Activated naive CD8-positive, alpha-beta T cell treated with anti-CD3 and anti-CD28 coated beads, Interleukin-2, amount 10 ng/mL, durations not matched to agents 7 days and 5 days (primary cell): ENCODE data around the gene SETBP1. TPM values are rescaled to one million over a fixed set of nuclear protein-coding genes. Genes with fewer than 3 reads are reported as not detected.

Source experiments
- ATAC-seq: fragments of 150-1000 bp; cut with Tn5 transposase; one replicate; pipeline ENCODE4 v1.10.0; 2021; ENCODE audit warnings: low read depth, moderate library complexity
- POLR2A ChIA-PET: fragments of 350-600 bp; sonication (Branson Sonifier 250); formaldehyde crosslinking; loops from one replicate; lab custom pipeline; 2021; ENCODE audit warnings: antibody characterized with exemption; lab: Charles Lee
- DNase-seq: peaks from one replicate; pipeline ENCODE4 v3.0.0; 2021
- H3K27ac Mint-ChIP-seq: one replicate; pipeline ENCODE4 v1.8.0; 2022; ENCODE audit warnings: mild to moderate bottlenecking, mixed read lengths
- H3K27me3 Mint-ChIP-seq: one replicate; pipeline ENCODE4 v1.8.0; 2022; ENCODE audit warnings: mild to moderate bottlenecking, moderate library complexity, mixed read lengths
- H3K36me3 Mint-ChIP-seq: one replicate; pipeline ENCODE4 v1.8.0; 2021; ENCODE audit warnings: mild to moderate bottlenecking, mixed read lengths
- H3K4me1 Mint-ChIP-seq: one replicate; pipeline ENCODE4 v1.8.0; 2021; ENCODE audit warnings: mixed read lengths
- H3K4me3 Mint-ChIP-seq: one replicate; pipeline ENCODE4 v1.8.0; 2022; ENCODE audit warnings: mild to moderate bottlenecking, moderate library complexity, mixed read lengths
- H3K9me3 Mint-ChIP-seq: one replicate; pipeline ENCODE4 v1.8.0; 2021; ENCODE audit warnings: mixed read lengths
- total RNA-seq, 2 experiments: library from RNA; stranded (reverse); gene quantifications; one replicate each; pipeline ENCODE4 v1.2.3, GENCODE V29; 2021

Gene SETBP1
- total RNA-seq, 2 experiments from 2014 or later: 1.8 to 1.9 TPM

GRCh38 chr18:44838971-44839666 lies 158.4 kb downstream of the SETBP1 start:
- H3K9me3 Mint-ChIP-seq: peaks cover 2% of the 10 kb centered on the region

GRCh38 chr18:44840058-44840790 lies 159.5 kb downstream of the SETBP1 start:
- Mint-ChIP-seq H3K27me3 (peaks cover 4% of the 10 kb centered on the region), H3K27ac (no peak overlapping the region), H3K4me3 (no peak overlapping the region), H3K36me3 (no peaks in the 10 kb centered on the region), H3K9me3 (peaks cover 2% of the 10 kb centered on the region), H3K4me1 (peaks cover 13% of the 10 kb centered on the region)
- POLR2A ChIA-PET: no interaction called here
- ATAC-seq (no peak), DNase-seq (no peak)

More at GRCh38 chr18:44838971-44839666, 158.4 kb downstream of the SETBP1 start:
- Mint-ChIP-seq H3K4me3 (peak overlapping the region; percentile 50), H3K27me3 (peaks cover 4% of the 10 kb centered on the region), H3K27ac (peak overlapping the region; percentile 69), H3K4me1 (peaks cover 13% of the 10 kb centered on the region), H3K36me3 (no peaks in the 10 kb centered on the region)
- POLR2A ChIA-PET: no interaction called here
- ATAC-seq (peak; percentile 99), DNase-seq (peak; percentile 64)

GRCh38 chr18:44841221-44841620 lies 160.5 kb downstream of the SETBP1 start:
- DNase-seq (no peak), ATAC-seq (no peak)
- peaks cover 13% of the 10 kb centered on the region for H3K4me1 Mint-ChIP-seq
- no peak overlapping the region for H3K4me3 Mint-ChIP-seq
- no peak overlapping the region for H3K27ac Mint-ChIP-seq
- POLR2A ChIA-PET: no interaction called here
- peaks cover 5% of the 10 kb centered on the region for H3K27me3 Mint-ChIP-seq
- H3K9me3 Mint-ChIP-seq: peaks cover 2% of the 10 kb centered on the region
- H3K36me3 Mint-ChIP-seq: no peaks in the 10 kb centered on the region

- Mint-ChIP-seq H3K27me3 (peaks cover 10% of the 10 kb centered on the region), H3K4me3 (no peak overlapping the region), H3K36me3 (no peaks in the 10 kb centered on the region), H3K4me1 (peaks cover 13% of the 10 kb centered on the region), H3K27ac (no peak overlapping the region), H3K9me3 (peaks cover 3% of the 10 kb centered on the region)
- POLR2A ChIA-PET: no interaction called here
- ATAC-seq: no peak
- no peak for DNase-seq
Measured at GRCh38 chr18:44841752-44842587, 161.3 kb downstream of the SETBP1 start.

- POLR2A ChIA-PET: no interaction called here
- Mint-ChIP-seq H3K4me1 (peaks cover 13% of the 10 kb centered on the region), H3K27me3 (peaks cover 10% of the 10 kb centered on the region), H3K4me3 (no peak overlapping the region), H3K27ac (no peak overlapping the region), H3K36me3 (no peaks in the 10 kb centered on the region), H3K9me3 (peaks cover 3% of the 10 kb centered on the region)
- DNase-seq: no peak
- ATAC-seq: no peak
Measured at GRCh38 chr18:44842588-44843412, 162.1 kb downstream of the SETBP1 start.

- Mint-ChIP-seq H3K9me3 (peaks cover 3% of the 10 kb centered on the region), H3K27ac (no peak overlapping the region), H3K4me1 (peaks cover 5% of the 10 kb centered on the region), H3K4me3 (no peak overlapping the region), H3K36me3 (no peaks in the 10 kb centered on the region), H3K27me3 (peaks cover 13% of the 10 kb centered on the region)
- ATAC-seq (no peak), DNase-seq (no peak)
- POLR2A ChIA-PET: no interaction called here
Measured at GRCh38 chr18:44844486-44844885, 163.8 kb downstream of the SETBP1 start.

GRCh38 chr18:44846450-44846849 lies 165.8 kb downstream of the SETBP1 start:
- peaks cover 3% of the 10 kb centered on the region for H3K9me3 Mint-ChIP-seq
- POLR2A ChIA-PET: no interaction called here
- H3K36me3 Mint-ChIP-seq: no peaks in the 10 kb centered on the region
- H3K27ac Mint-ChIP-seq: no peak overlapping the region
- no peak for DNase-seq
- H3K4me1 Mint-ChIP-seq: no peaks in the 10 kb centered on the region
- ATAC-seq: no peak
- H3K4me3 Mint-ChIP-seq: no peak overlapping the region
- H3K27me3 Mint-ChIP-seq: peaks cover 13% of the 10 kb centered on the region

- peaks cover 9% of the 10 kb centered on the region for H3K27me3 Mint-ChIP-seq
- H3K27ac Mint-ChIP-seq: no peak overlapping the region
- ATAC-seq (no peak), DNase-seq (no peak)
- no peaks in the 10 kb centered on the region for H3K36me3 Mint-ChIP-seq
- no peaks in the 10 kb centered on the region for H3K4me1 Mint-ChIP-seq
- POLR2A ChIA-PET: no interaction called here
- H3K4me3 Mint-ChIP-seq: no peak overlapping the region
- peaks cover 1% of the 10 kb centered on the region for H3K9me3 Mint-ChIP-seq
Measured at GRCh38 chr18:44848644-44849335, 168.1 kb downstream of the SETBP1 start.

GRCh38 chr18:44849361-44849760 lies 168.7 kb downstream of the SETBP1 start:
- no peak overlapping the region for H3K27ac Mint-ChIP-seq
- H3K4me3 Mint-ChIP-seq: no peak overlapping the region
- H3K9me3 Mint-ChIP-seq: peaks cover 1% of the 10 kb centered on the region
- DNase-seq (no peak), ATAC-seq (no peak)
- no peaks in the 10 kb centered on the region for H3K4me1 Mint-ChIP-seq
- no peaks in the 10 kb centered on the region for H3K36me3 Mint-ChIP-seq
- peaks cover 9% of the 10 kb centered on the region for H3K27me3 Mint-ChIP-seq
- POLR2A ChIA-PET: no interaction called here

- Mint-ChIP-seq H3K4me1 (no peaks in the 10 kb centered on the region), H3K36me3 (no peaks in the 10 kb centered on the region), H3K27me3 (peaks cover 9% of the 10 kb centered on the region), H3K4me3 (no peak overlapping the region), H3K27ac (no peak overlapping the region), H3K9me3 (peaks cover 1% of the 10 kb centered on the region)
- ATAC-seq: no peak
- POLR2A ChIA-PET: no interaction called here
- DNase-seq: no peak
Measured at GRCh38 chr18:44850001-44850400, 169.3 kb downstream of the SETBP1 start.

- Mint-ChIP-seq H3K27me3 (peaks cover 3% of the 10 kb centered on the region), H3K27ac (no peak overlapping the region), H3K4me3 (no peak overlapping the region), H3K9me3 (no peaks in the 10 kb centered on the region), H3K36me3 (no peaks in the 10 kb centered on the region), H3K4me1 (no peaks in the 10 kb centered on the region)
- ATAC-seq (no peak), DNase-seq (no peak)
- POLR2A ChIA-PET: no interaction called here
Measured at GRCh38 chr18:44851856-44852621, 171.4 kb downstream of the SETBP1 start.

GRCh38 chr18:44852818-44853217 lies 172.1 kb downstream of the SETBP1 start:
- no peak for ATAC-seq
- Mint-ChIP-seq H3K4me3 (no peak overlapping the region), H3K36me3 (no peaks in the 10 kb centered on the region), H3K27me3 (peaks cover 7% of the 10 kb centered on the region), H3K9me3 (no peaks in the 10 kb centered on the region), H3K27ac (no peak overlapping the region), H3K4me1 (no peaks in the 10 kb centered on the region)
- DNase-seq: no peak
- POLR2A ChIA-PET: no interaction called here
